ENCODE data around the gene SLC25A21. TPM values are rescaled to one million over a fixed set of nuclear protein-coding genes. Genes with fewer than 3 reads are reported as not detected.

The SLC25A21 gene
- total RNA-seq, 1 donor from 2014 or later, result 0.91 TPM

DNA sequence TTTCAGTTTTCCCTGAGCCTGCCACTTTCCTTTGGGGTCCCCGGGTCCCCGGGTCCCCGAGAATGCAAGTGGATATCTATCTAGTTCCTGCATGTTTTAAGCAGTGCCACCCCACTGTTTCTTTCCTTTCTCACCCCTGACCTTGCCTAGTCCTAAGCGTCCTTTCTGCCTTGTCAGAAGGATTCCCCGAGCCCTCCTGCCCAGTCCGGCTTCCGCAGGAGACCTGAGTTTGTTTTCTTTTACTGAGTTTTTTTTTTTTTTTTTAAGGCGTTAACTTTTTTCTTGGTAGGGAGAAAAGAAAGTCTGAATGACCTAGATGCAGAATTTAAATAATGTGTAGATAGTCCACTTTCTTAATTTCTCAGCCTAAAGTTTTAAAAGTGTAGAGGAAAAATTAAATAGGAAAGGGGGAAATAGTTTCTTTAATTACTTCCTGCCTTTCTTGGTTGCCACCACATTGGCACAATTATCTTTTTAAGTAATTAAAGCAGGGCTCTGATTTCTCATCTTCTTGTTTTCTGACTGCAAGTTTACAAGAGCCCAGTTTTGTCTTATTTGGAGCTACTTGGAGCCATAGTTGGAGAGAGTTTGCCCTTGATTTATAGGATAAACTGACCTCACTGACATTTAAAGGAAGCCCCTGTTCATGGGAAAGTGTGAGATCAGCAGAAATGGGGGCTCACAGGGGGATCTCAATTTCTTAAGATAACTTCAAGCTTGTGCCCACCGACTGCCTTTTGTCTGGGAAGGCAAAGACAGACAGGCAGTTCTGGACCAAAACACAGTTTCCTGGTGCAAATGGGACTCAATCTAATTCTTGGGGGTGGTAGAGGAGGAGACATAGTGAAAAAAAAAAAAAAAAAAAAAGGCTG is 507.8 kb downstream of the SLC25A21 start:
- Mint-ChIP-seq H3K9me3 (ENCODE audit: unreplicated experiment) (peaks cover 8% of the 10 kb centered on the region), H3K27ac (ENCODE audit: unreplicated experiment) (no peak overlapping the region), H3K4me1 (ENCODE audit: low read depth, unreplicated experiment) (peaks cover 9% of the 10 kb centered on the region), H3K27me3 (ENCODE audit: unreplicated experiment) (peaks cover 47% of the 10 kb centered on the region), H3K4me3 (ENCODE audit: unreplicated experiment) (no peak overlapping the region), H3K36me3 (ENCODE audit: unreplicated experiment) (no peaks in the 10 kb centered on the region)
- TF ChIP-seq, protein P1, sequence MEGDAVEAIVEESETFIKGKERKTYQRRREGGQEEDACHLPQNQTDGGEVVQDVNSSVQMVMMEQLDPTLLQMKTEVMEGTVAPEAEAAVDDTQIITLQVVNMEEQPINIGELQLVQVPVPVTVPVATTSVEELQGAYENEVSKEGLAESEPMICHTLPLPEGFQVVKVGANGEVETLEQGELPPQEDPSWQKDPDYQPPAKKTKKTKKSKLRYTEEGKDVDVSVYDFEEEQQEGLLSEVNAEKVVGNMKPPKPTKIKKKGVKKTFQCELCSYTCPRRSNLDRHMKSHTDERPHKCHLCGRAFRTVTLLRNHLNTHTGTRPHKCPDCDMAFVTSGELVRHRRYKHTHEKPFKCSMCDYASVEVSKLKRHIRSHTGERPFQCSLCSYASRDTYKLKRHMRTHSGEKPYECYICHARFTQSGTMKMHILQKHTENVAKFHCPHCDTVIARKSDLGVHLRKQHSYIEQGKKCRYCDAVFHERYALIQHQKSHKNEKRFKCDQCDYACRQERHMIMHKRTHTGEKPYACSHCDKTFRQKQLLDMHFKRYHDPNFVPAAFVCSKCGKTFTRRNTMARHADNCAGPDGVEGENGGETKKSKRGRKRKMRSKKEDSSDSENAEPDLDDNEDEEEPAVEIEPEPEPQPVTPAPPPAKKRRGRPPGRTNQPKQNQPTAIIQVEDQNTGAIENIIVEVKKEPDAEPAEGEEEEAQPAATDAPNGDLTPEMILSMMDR (IDR thresholded peaks at IDR 0.05; ENCODE audit: partially characterized antibody, unreplicated experiment), result no peak
- no peak for DNase-seq

DNA sequence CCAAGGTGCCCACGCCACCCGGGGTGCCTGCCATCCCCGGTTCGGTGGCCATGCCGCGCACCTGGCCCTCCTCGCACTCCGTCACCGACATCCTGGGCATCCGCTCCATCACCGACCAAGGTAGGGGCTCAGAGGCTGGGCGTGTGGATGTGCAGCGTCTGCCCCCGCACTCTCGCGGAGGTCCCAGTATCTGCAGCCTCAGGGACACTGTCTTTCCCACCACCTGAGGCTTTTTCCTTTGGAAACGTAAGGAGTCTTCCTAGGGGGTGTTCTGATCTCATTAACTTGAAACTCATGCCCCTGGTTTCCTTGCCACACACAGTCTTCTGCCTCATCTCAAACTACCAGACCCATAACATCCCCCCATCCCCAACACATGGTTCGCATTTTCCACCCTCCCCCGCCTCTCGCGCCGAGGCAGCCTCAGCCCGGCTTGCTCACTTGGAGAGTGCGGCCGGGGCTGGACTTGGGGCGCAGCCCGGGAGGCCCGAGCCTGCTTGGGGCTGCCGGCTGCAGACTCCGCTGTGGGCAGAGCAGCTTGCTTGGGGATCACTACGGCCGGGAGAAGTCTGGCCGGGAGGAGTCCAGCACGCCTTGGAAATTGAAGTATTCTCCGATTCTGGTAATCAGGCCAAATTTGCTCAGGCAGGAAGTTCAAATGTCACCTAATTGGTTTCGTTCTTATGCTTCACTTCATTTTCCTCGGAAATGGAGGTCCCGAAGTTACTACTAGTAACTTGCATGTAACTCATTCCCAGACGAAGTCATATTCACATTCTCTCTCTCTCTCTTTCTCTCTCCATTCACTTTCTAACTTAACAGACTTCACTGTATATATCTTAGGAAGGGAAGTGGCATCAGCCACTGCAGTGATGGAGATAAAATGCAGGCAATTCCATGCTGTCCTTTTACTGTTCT is 508.7 kb downstream of the SLC25A21 start:
- DNase-seq, result no peak
- no peak overlapping the region for H3K27ac Mint-ChIP-seq (ENCODE audit: unreplicated experiment)
- TF ChIP-seq, protein P1 (IDR thresholded peaks at IDR 0.05; ENCODE audit: partially characterized antibody, unreplicated experiment), result no peak
- no peaks in the 10 kb centered on the region for H3K36me3 Mint-ChIP-seq (ENCODE audit: unreplicated experiment)
- H3K4me1 Mint-ChIP-seq (ENCODE audit: low read depth, unreplicated experiment), result peaks cover 9% of the 10 kb centered on the region
- H3K27me3 Mint-ChIP-seq (ENCODE audit: unreplicated experiment), result peaks cover 54% of the 10 kb centered on the region
- peak overlapping the region; percentile 84 for H3K4me3 Mint-ChIP-seq (ENCODE audit: unreplicated experiment)
- H3K9me3 Mint-ChIP-seq (ENCODE audit: unreplicated experiment), result peaks cover 8% of the 10 kb centered on the region

DNA sequence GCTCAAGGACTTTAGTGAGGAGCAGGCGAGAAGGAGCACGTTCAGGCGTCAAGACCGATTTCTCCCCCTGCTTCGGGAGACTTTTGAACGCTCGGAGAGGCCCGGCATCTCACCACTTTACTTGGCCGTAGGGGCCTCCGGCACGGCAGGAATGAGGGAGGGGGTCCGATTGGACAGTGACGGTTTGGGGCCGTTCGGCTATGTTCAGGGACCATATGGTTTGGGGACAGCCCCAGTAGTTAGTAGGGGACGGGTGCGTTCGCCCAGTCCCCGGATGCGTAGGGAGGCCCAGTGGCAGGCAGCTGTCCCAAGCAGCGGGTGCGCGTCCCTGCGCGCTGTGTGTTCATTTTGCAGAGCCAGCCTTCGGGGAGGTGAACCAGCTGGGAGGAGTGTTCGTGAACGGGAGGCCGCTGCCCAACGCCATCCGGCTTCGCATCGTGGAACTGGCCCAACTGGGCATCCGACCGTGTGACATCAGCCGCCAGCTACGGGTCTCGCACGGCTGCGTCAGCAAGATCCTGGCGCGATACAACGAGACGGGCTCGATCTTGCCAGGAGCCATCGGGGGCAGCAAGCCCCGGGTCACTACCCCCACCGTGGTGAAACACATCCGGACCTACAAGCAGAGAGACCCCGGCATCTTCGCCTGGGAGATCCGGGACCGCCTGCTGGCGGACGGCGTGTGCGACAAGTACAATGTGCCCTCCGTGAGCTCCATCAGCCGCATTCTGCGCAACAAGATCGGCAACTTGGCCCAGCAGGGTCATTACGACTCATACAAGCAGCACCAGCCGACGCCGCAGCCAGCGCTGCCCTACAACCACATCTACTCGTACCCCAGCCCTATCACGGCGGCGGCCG is 509.6 kb downstream of the SLC25A21 start:
- Mint-ChIP-seq H3K4me3 (ENCODE audit: unreplicated experiment) (peak overlapping the region; percentile 92), H3K9me3 (ENCODE audit: unreplicated experiment) (peaks cover 8% of the 10 kb centered on the region), H3K27ac (ENCODE audit: unreplicated experiment) (no peak overlapping the region), H3K36me3 (ENCODE audit: unreplicated experiment) (no peaks in the 10 kb centered on the region), H3K27me3 (ENCODE audit: unreplicated experiment) (peaks cover 56% of the 10 kb centered on the region), H3K4me1 (ENCODE audit: low read depth, unreplicated experiment) (peaks cover 9% of the 10 kb centered on the region)
- peak; percentile 52 for DNase-seq
- TF ChIP-seq, protein P1 (IDR thresholded peaks at IDR 0.05; ENCODE audit: partially characterized antibody, unreplicated experiment), result peak; percentile 42

DNA sequence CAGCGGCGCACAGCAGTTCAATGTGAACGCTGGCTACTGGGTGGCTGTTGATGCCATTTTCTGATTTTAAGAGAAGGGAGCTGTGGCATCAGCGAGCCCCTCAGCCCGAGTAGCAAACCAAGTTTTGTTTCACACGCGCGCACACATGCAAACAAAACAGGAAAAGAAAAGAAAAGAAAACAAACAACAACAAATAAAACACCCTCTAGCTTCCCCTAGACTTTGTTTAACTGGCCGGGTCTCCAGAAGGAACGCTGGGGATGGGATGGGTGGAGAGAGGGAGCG is 510.2 kb downstream of the SLC25A21 start:
- DNase-seq, result no peak
- no peaks in the 10 kb centered on the region for H3K36me3 Mint-ChIP-seq (ENCODE audit: unreplicated experiment)
- H3K9me3 Mint-ChIP-seq (ENCODE audit: unreplicated experiment), result peaks cover 8% of the 10 kb centered on the region
- TF ChIP-seq, protein P1 (IDR thresholded peaks at IDR 0.05; ENCODE audit: partially characterized antibody, unreplicated experiment), result no peak
- peaks cover 56% of the 10 kb centered on the region for H3K27me3 Mint-ChIP-seq (ENCODE audit: unreplicated experiment)
- H3K4me1 Mint-ChIP-seq (ENCODE audit: low read depth, unreplicated experiment), result peaks cover 9% of the 10 kb centered on the region
- H3K27ac Mint-ChIP-seq (ENCODE audit: unreplicated experiment), result no peak overlapping the region
- peak overlapping the region; percentile 92 for H3K4me3 Mint-ChIP-seq (ENCODE audit: unreplicated experiment)
